Measurements from ENCODE around the gene KIF26B. TPM values are rescaled to one million over a fixed set of nuclear protein-coding genes. Genes with fewer than 3 reads are reported as not detected.

KIF26B gene
- total and polyA plus RNA-seq, 2 of the 4 experiments (the other 2 are of a cell fraction): 0.53 to 0.54 TPM

DNA sequence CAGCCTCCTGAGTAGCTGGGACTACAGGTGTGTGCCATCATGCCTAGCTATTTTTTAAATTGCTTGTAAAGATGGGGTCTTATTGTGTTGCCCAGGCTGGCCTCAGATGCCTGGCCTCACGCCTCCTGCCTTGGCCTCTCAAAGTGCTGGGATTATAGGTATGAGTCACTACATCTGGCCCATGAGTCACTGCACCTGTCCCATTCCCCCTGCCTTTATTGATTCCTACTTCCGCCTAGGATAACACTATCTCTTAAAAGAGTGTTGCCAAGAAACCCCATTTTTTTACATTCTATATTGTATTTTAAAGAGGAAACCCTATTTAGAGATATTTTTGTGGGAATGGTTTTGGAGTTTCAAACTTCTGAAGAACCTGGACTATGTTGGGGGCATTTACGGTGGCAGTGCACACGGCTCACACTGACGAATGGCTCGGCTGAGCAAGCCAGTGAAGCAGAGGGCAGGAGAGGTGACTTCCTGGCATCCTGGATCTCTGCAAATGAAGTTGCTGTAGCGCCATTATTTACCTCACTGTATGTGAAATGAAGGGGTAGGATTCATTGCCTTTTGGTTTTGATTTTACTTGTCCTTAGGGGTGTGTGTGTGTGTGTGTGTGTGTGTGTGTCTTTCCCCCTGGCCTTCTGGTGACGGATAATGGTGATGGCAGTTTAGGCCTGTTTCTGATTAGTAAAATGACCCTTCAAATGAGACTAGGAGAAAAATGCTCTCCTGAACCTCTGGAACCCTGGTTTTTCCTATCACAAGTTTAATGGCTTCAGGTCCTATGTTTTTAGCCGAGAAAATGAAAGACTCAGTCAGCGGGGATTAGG lies 22.5 kb downstream of the KIF26B start (continued):
- TF ChIP-seq, protein P1, sequence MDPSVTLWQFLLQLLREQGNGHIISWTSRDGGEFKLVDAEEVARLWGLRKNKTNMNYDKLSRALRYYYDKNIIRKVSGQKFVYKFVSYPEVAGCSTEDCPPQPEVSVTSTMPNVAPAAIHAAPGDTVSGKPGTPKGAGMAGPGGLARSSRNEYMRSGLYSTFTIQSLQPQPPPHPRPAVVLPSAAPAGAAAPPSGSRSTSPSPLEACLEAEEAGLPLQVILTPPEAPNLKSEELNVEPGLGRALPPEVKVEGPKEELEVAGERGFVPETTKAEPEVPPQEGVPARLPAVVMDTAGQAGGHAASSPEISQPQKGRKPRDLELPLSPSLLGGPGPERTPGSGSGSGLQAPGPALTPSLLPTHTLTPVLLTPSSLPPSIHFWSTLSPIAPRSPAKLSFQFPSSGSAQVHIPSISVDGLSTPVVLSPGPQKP (IDR thresholded peaks at IDR 0.05; ENCODE audit: borderline replicate concordance, low read depth, low read length): no peak

DNA sequence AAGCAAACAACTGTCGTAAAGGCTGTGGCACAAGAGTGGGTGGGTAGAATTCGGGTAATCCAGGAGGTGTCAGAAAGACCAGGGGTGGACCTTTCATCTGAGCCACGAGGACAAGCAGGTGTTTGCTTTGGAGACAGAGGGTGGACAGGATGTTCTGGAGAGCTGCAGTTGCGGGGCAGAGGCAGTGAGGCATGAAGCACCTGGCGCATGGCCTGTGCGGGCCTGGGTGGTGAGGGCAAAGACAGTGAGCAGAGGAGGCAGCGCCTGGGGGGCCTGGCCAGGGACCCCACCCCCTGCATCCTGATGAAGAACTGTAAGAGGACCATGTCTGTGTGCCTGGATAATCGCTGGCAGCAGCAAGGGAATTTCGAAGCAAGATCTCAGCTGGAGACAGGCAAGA lies 24.9 kb downstream of the KIF26B start:
- no peak overlapping the region for H4K91ac ChIP-seq (ENCODE audit: insufficient read depth, low read depth, low read length)
- ATAC-seq (ENCODE audit: low read depth) (no peak), DNase-seq (no peak)
- CTCF ChIA-PET: no interaction called here
- no peak overlapping the region for H2AK5ac ChIP-seq (ENCODE audit: low read depth, low read length)
- no peak overlapping the region for H3K4me2 ChIP-seq (ENCODE audit: low read depth, low read length)
- no peaks in the 10 kb centered on the region for H3K9me3 ChIP-seq (ENCODE audit: control insufficient read depth, insufficient read depth, low read length)
- no peak overlapping the region for H3K27ac ChIP-seq (ENCODE audit: insufficient read depth, low read length)
- no peak overlapping the region for H3K56ac ChIP-seq (ENCODE audit: extremely low read depth, insufficient read depth, low read length)
- H3K9ac ChIP-seq (ENCODE audit: low read depth, low read length): no peak overlapping the region
- no peaks in the 10 kb centered on the region for H4K20me1 ChIP-seq (ENCODE audit: insufficient read depth, low read length)
- no peak overlapping the region for H4K8ac ChIP-seq (ENCODE audit: low read depth in 2 of 2, low read length in 2 of 2)
- in situ Hi-C loops (cut with MboI; ENCODE audit: low sequenced_read_pairs): no loop called here
- no peak overlapping the region for H3K14ac ChIP-seq (replicated peaks; ENCODE audit: low read depth, low read length)
- WGBS, 2 experiments (ENCODE audit: extremely low coverage in 2 of 2, insufficient read length in 1 of 2): 42% methylated on average over 2 of the region's 9 CpGs; no CpG with 5 or more reads in 1 of the 2 experiments
- no peak overlapping the region for H2AK9ac ChIP-seq (replicated peaks; ENCODE audit: low read depth, low read length, poor library complexity)
- H3K9me1 ChIP-seq (ENCODE audit: insufficient read depth, low read length): no peaks in the 10 kb centered on the region
- H3K4ac ChIP-seq (ENCODE audit: low read depth, low read length): no peak overlapping the region
- H3K18ac ChIP-seq (ENCODE audit: low read depth, low read length): no peak overlapping the region
- dilution Hi-C loops (cut with HindIII; ENCODE audit: low sequenced_read_pairs, unreplicated experiment): no loop called here
- BruUV-seq (replicated peaks): no TSS peak
- H3K79me1 ChIP-seq (ENCODE audit: low read depth in 1 of 2, low read length in 2 of 2): no peaks in the 10 kb centered on the region
- no peak overlapping the region for H2BK15ac ChIP-seq (ENCODE audit: low read depth, low read length)
- H3K23ac ChIP-seq (ENCODE audit: low read depth, low read length): no peak overlapping the region
- H3K4me3 ChIP-seq (ENCODE audit: insufficient read depth, low read depth, low read length): no peak overlapping the region
- H4K5ac ChIP-seq (ENCODE audit: low read depth, low read length): no peak overlapping the region
- no peak overlapping the region for H2BK120ac ChIP-seq (ENCODE audit: low read depth, low read length)
- H3K36me3 ChIP-seq (ENCODE audit: control insufficient read depth, insufficient read depth, low read length): peaks cover 1% of the 10 kb centered on the region; the same call in 1 of the 2 replicates
- H2AFZ ChIP-seq (replicated peaks; ENCODE audit: low read length, poor library complexity): no peak overlapping the region
- H2BK20ac ChIP-seq (ENCODE audit: low read depth, low read length): no peak overlapping the region
- no peak overlapping the region for H2BK5ac ChIP-seq (ENCODE audit: low read depth, low read length, poor library complexity, severe bottlenecking)
- H3K27me3 ChIP-seq (ENCODE audit: control insufficient read depth, insufficient read depth, low read length): no peaks in the 10 kb centered on the region
- POLR2A ChIA-PET (ENCODE audit: unreplicated experiment): no interaction called here
- H3K4me1 ChIP-seq (ENCODE audit: control insufficient read depth, insufficient read depth, low read length): no peaks in the 10 kb centered on the region
- intact Hi-C loops (cut with micrococcal nuclease): no loop called here
- TF ChIP-seq, protein P2, sequence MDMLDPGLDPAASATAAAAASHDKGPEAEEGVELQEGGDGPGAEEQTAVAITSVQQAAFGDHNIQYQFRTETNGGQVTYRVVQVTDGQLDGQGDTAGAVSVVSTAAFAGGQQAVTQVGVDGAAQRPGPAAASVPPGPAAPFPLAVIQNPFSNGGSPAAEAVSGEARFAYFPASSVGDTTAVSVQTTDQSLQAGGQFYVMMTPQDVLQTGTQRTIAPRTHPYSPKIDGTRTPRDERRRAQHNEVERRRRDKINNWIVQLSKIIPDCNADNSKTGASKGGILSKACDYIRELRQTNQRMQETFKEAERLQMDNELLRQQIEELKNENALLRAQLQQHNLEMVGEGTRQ (IDR thresholded peaks at IDR 0.05; ENCODE audit: low read depth, low read length): no peak
- TF ChIP-seq, protein P3, sequence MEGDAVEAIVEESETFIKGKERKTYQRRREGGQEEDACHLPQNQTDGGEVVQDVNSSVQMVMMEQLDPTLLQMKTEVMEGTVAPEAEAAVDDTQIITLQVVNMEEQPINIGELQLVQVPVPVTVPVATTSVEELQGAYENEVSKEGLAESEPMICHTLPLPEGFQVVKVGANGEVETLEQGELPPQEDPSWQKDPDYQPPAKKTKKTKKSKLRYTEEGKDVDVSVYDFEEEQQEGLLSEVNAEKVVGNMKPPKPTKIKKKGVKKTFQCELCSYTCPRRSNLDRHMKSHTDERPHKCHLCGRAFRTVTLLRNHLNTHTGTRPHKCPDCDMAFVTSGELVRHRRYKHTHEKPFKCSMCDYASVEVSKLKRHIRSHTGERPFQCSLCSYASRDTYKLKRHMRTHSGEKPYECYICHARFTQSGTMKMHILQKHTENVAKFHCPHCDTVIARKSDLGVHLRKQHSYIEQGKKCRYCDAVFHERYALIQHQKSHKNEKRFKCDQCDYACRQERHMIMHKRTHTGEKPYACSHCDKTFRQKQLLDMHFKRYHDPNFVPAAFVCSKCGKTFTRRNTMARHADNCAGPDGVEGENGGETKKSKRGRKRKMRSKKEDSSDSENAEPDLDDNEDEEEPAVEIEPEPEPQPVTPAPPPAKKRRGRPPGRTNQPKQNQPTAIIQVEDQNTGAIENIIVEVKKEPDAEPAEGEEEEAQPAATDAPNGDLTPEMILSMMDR (conservative IDR thresholded peaks at IDR 0.05; ENCODE audit: low read depth, low read length): no peak
- TF ChIP-seq FOS (IDR thresholded peaks at IDR 0.05; ENCODE audit: low read depth, low read length) (no peak), MAZ (IDR thresholded peaks at IDR 0.05; ENCODE audit: borderline replicate concordance, low read depth, low read length) (no peak), MXI1 (IDR thresholded peaks at IDR 0.05; ENCODE audit: borderline replicate concordance, low read depth, low read length) (no peak), BHLHE40 (IDR thresholded peaks at IDR 0.05; ENCODE audit: low read depth, low read length) (no peak), SMC3 (IDR thresholded peaks at IDR 0.05; ENCODE audit: low read depth, low read length) (no peak), CEBPB (IDR thresholded peaks at IDR 0.05; ENCODE audit: low read depth, low read length) (no peak), MAFK (IDR thresholded peaks at IDR 0.05; ENCODE audit: low read depth, low read length) (no peak)
- TF ChIP-seq, protein P1 (IDR thresholded peaks at IDR 0.05; ENCODE audit: borderline replicate concordance, low read depth, low read length): no peak

Data from IMR-90 (cell line).